Osteoblast (primary cell): ENCODE data around the gene AHSP. TPM values are rescaled to one million over a fixed set of nuclear protein-coding genes. Genes with fewer than 3 reads are reported as not detected.
A peak's percentile ranks its signal among the peaks of the same experiment; 100 is the strongest.

Experiments used
- DNase-seq: peaks from one replicate; pipeline ENCODE4 v3.0.0; 2011; ENCODE audit warnings: low spot score, mixed read lengths; ENCODE audit not compliant: insufficient read length; ENCODE audit errors: missing footprints
- H2AFZ ChIP-seq: 2 replicates; pipeline ENCODE4 v1.6.0; 2011; ENCODE audit warnings: mild to moderate bottlenecking, low read length
- H3K27ac ChIP-seq: 2 replicates; pipeline ENCODE4 v1.5.1; 2011; ENCODE audit warnings: mild to moderate bottlenecking, low read depth, low read length, moderate library complexity
- H3K27me3 ChIP-seq: 2 replicates; pipeline ENCODE4 v1.6.0; 2012; ENCODE audit warnings: mild to moderate bottlenecking, control low read depth, inconsistent platforms, low read length, moderate library complexity; ENCODE audit not compliant: insufficient read depth
- H3K36me3 ChIP-seq: 2 replicates; pipeline ENCODE4 v1.5.1; 2011; ENCODE audit warnings: mild to moderate bottlenecking, low read length, control low read depth, moderate library complexity; ENCODE audit not compliant: insufficient read depth
- H3K4me1 ChIP-seq: 2 replicates; pipeline ENCODE4 v1.5.1; 2011; ENCODE audit warnings: mild to moderate bottlenecking, low read length, control low read depth, moderate library complexity; ENCODE audit not compliant: insufficient read depth
- H3K4me2 ChIP-seq: 2 replicates; pipeline ENCODE4 v1.6.0; 2011; ENCODE audit warnings: mild to moderate bottlenecking, low read length; ENCODE audit not compliant: insufficient read depth
- H3K4me3 ChIP-seq: fragments of 200-600 bp; sonication (generic); 3 replicates; pipeline ENCODE4 v1.5.1; 2012; ENCODE audit warnings: mild to moderate bottlenecking, low read length, inconsistent platforms; ENCODE audit not compliant: insufficient read depth
- H3K79me2 ChIP-seq: 2 replicates; pipeline ENCODE4 v1.6.0; 2012; ENCODE audit warnings: mild to moderate bottlenecking, low read length, control low read depth, inconsistent platforms; ENCODE audit not compliant: insufficient read depth
- H3K9me3 ChIP-seq: 2 replicates; pipeline ENCODE4 v1.5.1; 2011; ENCODE audit warnings: low read depth, low read length, control low read depth
- H4K20me1 ChIP-seq: 2 replicates; pipeline ENCODE4 v1.6.0; 2012; ENCODE audit warnings: mild to moderate bottlenecking, low read length, control low read depth; ENCODE audit not compliant: insufficient read depth
- total RNA-seq: library from RNA; depleted of rRNA; stranded (reverse); fragments of >200 nt; gene quantifications from 2 replicates; pipeline ENCODE4 v1.2.3, GENCODE V29; 2012
- TF ChIP-seq, protein P1 (sequence below): IDR thresholded peaks from 2 replicates; pipeline ENCODE4 v1.5.1; 2011; ENCODE audit warnings: mild to moderate bottlenecking, low read depth, low read length, moderate library complexity; ENCODE audit errors: extremely low read depth

Gene AHSP
- total RNA-seq, 1 donor, result not detected

- no peaks in the 10 kb centered on the region for H3K79me2 ChIP-seq
- H2AFZ ChIP-seq, result peak overlapping the region; percentile 35
- no peaks in the 10 kb centered on the region for H3K4me1 ChIP-seq
- H3K27me3 ChIP-seq, result peaks cover 33% of the 10 kb centered on the region
- no peaks in the 10 kb centered on the region for H3K9me3 ChIP-seq
- H4K20me1 ChIP-seq, result no peaks in the 10 kb centered on the region
- no peaks in the 10 kb centered on the region for H3K36me3 ChIP-seq
- peak overlapping the region; percentile 42 for H3K4me3 ChIP-seq
- H3K4me2 ChIP-seq, result peak overlapping the region; percentile 58
- peak; percentile 88 for DNase-seq
- TF ChIP-seq, protein P1, sequence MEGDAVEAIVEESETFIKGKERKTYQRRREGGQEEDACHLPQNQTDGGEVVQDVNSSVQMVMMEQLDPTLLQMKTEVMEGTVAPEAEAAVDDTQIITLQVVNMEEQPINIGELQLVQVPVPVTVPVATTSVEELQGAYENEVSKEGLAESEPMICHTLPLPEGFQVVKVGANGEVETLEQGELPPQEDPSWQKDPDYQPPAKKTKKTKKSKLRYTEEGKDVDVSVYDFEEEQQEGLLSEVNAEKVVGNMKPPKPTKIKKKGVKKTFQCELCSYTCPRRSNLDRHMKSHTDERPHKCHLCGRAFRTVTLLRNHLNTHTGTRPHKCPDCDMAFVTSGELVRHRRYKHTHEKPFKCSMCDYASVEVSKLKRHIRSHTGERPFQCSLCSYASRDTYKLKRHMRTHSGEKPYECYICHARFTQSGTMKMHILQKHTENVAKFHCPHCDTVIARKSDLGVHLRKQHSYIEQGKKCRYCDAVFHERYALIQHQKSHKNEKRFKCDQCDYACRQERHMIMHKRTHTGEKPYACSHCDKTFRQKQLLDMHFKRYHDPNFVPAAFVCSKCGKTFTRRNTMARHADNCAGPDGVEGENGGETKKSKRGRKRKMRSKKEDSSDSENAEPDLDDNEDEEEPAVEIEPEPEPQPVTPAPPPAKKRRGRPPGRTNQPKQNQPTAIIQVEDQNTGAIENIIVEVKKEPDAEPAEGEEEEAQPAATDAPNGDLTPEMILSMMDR, result no peak
- H3K27ac ChIP-seq, result no peak overlapping the region
Measured at GRCh38 chr16:31529108-31529936, 1.6 kb downstream of the AHSP start.

GRCh38 chr16:31529937-31530312, 2.2 kb downstream of the AHSP start:
- Histone ChIP-seq H3K4me3 (no peak overlapping the region), H3K36me3 (no peaks in the 10 kb centered on the region), H4K20me1 (no peaks in the 10 kb centered on the region), H3K27me3 (peaks cover 33% of the 10 kb centered on the region), H3K4me1 (no peaks in the 10 kb centered on the region), H3K27ac (no peak overlapping the region), H3K4me2 (no peak overlapping the region), H3K79me2 (no peaks in the 10 kb centered on the region), H2AFZ (no peak overlapping the region), H3K9me3 (no peaks in the 10 kb centered on the region)
- DNase-seq, result peak; percentile 73
- TF ChIP-seq, protein P1, result no peak

DNA sequence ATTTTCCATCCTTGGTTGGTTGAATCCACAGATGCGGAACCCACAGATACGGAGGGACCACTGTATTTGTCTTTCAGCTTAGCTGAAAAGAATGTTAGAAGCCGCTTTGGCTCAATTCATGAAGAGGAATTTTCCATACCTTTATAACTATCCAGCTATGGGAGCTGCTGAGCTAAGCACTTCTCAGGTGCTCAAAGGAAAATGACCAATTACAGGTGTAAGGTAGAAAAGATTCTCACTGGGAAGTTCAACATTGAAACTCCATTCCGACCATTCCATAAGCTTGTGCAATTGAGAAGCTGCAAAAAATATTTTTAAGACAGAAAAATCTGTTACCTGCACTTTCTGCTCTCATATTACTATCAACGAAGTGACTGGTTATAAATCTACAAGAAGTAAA, 2.7 kb downstream of the AHSP start:
- H4K20me1 ChIP-seq, result no peaks in the 10 kb centered on the region
- no peaks in the 10 kb centered on the region for H3K36me3 ChIP-seq
- TF ChIP-seq, protein P1, result no peak
- no peaks in the 10 kb centered on the region for H3K79me2 ChIP-seq
- peaks cover 30% of the 10 kb centered on the region for H3K27me3 ChIP-seq
- H3K4me3 ChIP-seq, result no peak overlapping the region
- H3K4me2 ChIP-seq, result no peak overlapping the region
- H3K4me1 ChIP-seq, result no peaks in the 10 kb centered on the region
- no peaks in the 10 kb centered on the region for H3K9me3 ChIP-seq
- H3K27ac ChIP-seq, result no peak overlapping the region
- DNase-seq, result no peak
- H2AFZ ChIP-seq, result no peak overlapping the region

- no peak overlapping the region for H3K4me2 ChIP-seq
- no peaks in the 10 kb centered on the region for H3K4me1 ChIP-seq
- no peaks in the 10 kb centered on the region for H4K20me1 ChIP-seq
- no peaks in the 10 kb centered on the region for H3K36me3 ChIP-seq
- H3K4me3 ChIP-seq, result no peak overlapping the region
- peaks cover 30% of the 10 kb centered on the region for H3K27me3 ChIP-seq
- H3K9me3 ChIP-seq, result no peaks in the 10 kb centered on the region
- no peak overlapping the region for H3K27ac ChIP-seq
- TF ChIP-seq, protein P1, result no peak
- no peak overlapping the region for H2AFZ ChIP-seq
- no peaks in the 10 kb centered on the region for H3K79me2 ChIP-seq
- DNase-seq, result no peak
Measured at GRCh38 chr16:31531096-31531495, 3.4 kb downstream of the AHSP start.
